ENCODE results near the gene CD244.

The CD244 gene

GRCh38 chr1:160807738-160808137, 54.9 kb downstream of the CD244 start:
- no peak for TF ChIP-seq CTCF (IDR thresholded peaks at IDR 0.05; ENCODE audit: extremely low read depth, missing control alignments)
- DNase-seq (ENCODE audit: low spot score) = no peak

- no peak for DNase-seq (ENCODE audit: low spot score)
- no peak for TF ChIP-seq CTCF (IDR thresholded peaks at IDR 0.05; ENCODE audit: extremely low read depth, missing control alignments)
Measured at GRCh38 chr1:160807247-160807646, 55.4 kb downstream of the CD244 start.

DNA sequence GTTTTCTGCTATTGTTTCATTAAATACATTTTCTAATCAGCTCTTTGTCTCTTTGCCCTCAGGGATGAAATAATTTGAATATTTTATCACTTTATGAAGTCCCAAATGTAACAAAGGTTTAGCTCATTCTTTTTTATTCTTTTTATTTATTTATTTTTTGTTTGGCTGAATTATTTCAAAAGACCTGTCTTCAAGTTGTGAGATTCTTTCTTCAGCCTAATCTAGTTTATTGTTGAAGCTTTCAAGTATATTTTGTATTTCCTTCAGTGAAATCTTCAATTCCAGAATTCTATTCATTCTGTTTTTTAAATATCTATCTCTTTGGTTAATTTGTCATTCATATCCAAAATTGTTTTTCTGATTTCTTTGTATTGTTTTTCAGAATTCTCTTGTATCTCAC, 55.9 kb downstream of the CD244 start:
- DNase-seq (ENCODE audit: low spot score) = no peak
- TF ChIP-seq CTCF (IDR thresholded peaks at IDR 0.05; ENCODE audit: extremely low read depth, missing control alignments) = no peak

- TF ChIP-seq CTCF (IDR thresholded peaks at IDR 0.05; ENCODE audit: extremely low read depth, missing control alignments) = no peak
Measured at GRCh38 chr1:160806109-160806665, 56.5 kb downstream of the CD244 start.

GRCh38 chr1:160801836-160802580, 60.7 kb downstream of the CD244 start:
- TF ChIP-seq CTCF (IDR thresholded peaks at IDR 0.05; ENCODE audit: extremely low read depth, missing control alignments) = no peak

More at GRCh38 chr1:160806109-160806665, 56.5 kb downstream of the CD244 start:
- DNase-seq (ENCODE audit: low spot score) = no peak

GRCh38 chr1:160800645-160801408, 61.9 kb downstream of the CD244 start:
- no peak for DNase-seq (ENCODE audit: low spot score)
- TF ChIP-seq CTCF (IDR thresholded peaks at IDR 0.05; ENCODE audit: extremely low read depth, missing control alignments) = no peak

More at GRCh38 chr1:160801836-160802580, 60.7 kb downstream of the CD244 start:
- no peak for DNase-seq (ENCODE audit: low spot score)

- no peak for DNase-seq (ENCODE audit: low spot score)
- no peak for TF ChIP-seq CTCF (IDR thresholded peaks at IDR 0.05; ENCODE audit: extremely low read depth, missing control alignments)
Measured at GRCh38 chr1:160800142-160800541, 62.5 kb downstream of the CD244 start.
